Cardiac septum (tissue), 1 donor: ENCODE data around the gene SF1. TPM values are rescaled to one million over a fixed set of nuclear protein-coding genes. Genes with fewer than 3 reads are reported as not detected.

Source experiments
- DNase-seq: peaks from one replicate; pipeline ENCODE4 v3.0.0-alpha.2; 2020; ENCODE audit warnings: low spot score
- intact Hi-C: fragments of 100-400 bp; cut with DNase I; formaldehyde crosslinking; loops from one replicate; pipeline ENCODE4 v1.14.0; 2022
- total RNA-seq: library from RNA; stranded (reverse); fragmentation: NEBNext Ultra II Directional; extraction: Animal tissue kit (Norgen Biotek cat#: 25700); gene quantifications from one replicate; pipeline ENCODE4 v1.2.1, GENCODE V29; 2021
- donor health status: DM: no; HTN: no; CAD: no.

SF1 gene
- total RNA-seq, 1 donor from 2014 or later, result 175 TPM

GRCh38 chr11:64802370-64803157 is 24.2 kb upstream of the SF1 start:
- intact Hi-C loops, result no loop called here

DNA sequence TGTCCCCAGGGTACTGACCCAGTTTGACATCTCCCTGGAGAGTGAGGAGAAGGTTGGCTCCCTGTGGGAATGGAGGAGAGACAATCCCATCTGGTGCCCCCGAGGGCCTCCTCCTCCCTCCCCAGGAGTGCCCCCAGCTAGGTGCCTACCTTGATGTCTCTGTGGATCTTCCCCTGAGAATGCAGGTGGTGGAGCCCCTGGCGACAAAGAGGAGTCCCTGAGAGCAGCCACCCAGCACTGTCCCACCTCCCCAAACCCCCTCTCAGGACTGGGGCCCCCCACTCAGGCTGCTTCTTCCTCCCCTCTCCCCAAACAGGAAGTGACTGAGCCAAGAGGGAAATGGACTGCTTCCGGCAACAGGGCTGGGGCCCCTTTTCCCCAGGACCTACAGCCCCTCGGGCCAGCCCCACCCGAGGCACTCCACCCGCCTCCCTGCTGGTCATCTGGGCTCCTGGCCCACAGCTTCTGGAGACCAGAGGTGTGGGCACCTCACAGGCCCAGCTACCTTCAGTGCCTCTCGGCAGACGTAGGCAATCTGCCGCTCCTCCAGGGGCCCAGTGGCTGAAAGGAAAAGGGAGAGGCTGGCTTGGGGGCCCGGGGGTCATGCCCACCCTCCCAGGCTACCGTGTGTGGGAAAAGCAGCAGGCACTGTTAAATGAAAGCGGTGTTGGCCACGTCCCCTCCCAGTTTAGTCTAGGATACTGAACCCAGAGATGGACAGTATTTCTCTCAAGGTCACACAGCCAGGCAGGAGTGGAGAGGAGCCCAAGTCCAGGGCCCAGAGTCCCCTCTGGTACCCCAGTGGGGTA is 23.4 kb upstream of the SF1 start:
- DNase-seq, result no peak
- intact Hi-C loops, result no loop called here

More at GRCh38 chr11:64802370-64803157, 24.2 kb upstream of the SF1 start:
- no peak for DNase-seq

GRCh38 chr11:64801158-64801464 is 22.8 kb upstream of the SF1 start:
- no peak for DNase-seq
- intact Hi-C loops, result no loop called here

DNA sequence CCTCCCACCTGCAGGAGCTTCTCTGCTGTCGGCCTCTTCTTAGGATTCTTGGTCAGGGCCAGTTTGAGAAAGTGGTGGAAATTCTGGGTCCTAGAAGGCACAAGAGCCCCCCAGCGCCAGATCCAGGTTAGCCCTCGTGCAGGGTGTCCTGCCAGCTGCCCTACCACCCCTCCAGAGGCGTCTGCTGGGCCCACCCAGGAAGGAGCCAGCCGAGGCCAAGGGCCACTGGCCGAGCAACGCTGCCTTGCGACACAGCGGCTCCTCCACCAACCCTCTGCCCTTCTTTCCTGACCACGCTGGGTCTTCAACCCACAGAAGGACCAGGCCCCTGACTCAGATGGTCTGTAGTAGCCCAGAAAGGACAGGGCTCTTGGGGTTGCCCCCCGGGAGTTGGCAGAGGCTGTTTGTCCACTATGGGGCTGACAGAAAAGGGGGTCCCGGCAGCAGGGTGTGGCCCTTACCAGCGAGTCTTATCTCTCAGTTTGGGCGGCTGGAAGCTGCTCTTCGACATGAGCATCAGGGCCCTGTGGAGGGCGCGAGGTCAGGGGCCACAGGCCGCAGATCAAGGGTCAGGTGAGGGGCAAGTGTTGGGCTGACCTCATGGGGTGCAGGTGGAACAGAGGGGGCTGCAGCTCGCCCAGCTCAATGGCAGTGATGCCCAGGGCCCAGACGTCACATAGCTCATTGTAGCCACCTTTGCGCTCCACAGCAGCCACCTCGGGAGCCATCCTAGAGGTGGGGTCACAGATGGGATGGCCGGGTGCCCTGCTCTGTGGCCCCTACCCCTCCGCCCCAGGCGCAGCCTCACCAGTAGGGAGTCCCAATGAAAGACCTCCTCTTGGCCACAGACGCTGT is 22.2 kb upstream of the SF1 start:
- DNase-seq, result no peak
- intact Hi-C loops, result no loop called here

DNA sequence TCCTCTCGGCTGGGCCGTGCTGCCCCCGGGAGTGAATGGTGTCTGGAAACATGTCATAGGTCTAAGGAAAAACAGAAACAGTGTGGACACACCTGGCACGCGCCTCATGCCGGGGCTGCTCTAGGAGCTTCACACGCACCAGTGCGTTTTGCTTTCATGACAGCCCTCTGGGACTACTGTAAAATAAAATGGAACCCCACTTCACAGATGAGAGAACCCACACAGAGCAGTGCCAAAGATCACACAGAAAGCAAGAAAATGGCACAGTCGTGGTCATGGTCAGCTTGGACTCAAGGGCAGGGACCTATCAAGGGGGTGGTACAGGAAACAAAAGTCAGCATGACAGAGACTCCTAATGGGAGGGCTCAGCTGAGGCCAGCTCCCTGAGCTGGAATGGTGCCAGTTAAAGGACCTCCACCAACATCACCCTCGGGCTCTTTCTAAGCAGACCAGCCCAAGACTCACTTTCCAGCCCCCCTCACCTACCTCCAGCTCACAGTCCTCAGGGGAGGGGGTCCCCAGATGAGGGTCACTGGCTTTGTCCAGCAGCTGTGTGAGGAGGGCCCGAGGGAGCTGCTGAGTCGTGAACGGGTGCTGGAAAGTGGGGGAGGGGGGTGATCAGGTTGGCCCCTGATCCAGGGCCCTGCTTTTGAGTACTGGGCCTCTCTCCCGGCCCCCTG is 21.4 kb upstream of the SF1 start:
- DNase-seq, result no peak
- intact Hi-C loops, result no loop called here

- no peak for DNase-seq
- intact Hi-C loops, result no loop called here
Measured at GRCh38 chr11:64799256-64799622, 20.9 kb upstream of the SF1 start.

DNA sequence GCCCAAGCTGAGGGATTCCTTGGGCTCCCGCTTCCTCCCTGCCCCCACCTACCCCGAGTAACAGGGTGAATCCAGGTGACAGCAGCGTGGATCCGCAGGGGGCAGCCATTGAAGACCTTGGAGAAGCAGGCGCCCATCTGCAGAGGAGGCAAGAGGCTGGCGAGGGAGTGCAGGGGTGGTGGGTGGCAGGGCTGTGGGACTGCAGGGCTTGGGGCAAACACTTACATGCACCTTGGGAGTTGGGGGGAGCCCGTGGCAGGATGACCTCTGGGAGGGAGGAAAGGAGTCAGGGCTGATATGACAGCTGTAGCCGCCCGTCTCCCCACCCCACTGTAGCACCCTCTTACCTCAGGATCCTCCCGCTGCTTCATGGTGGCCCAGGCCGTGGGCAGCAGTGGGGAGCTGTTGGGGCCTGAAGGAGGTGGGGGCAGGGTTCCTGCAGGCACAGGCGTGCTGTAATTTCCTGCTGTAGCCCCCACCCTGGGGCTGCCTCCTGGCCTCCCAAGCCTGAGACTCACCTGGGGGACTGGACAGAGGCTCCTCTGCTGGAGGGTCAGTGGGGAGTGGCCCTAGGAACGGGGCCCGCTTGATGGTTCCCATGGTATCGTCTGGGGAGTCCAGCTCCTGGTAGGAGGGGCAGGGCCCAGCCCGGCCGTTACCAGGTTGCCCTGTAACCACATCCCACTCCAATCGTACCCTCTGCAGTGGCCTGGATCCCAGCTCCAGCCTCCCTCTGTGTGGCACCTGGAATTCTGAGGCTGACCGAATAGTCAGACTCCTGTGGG is 18.6 kb upstream of the SF1 start:
- intact Hi-C loops, result no loop called here
- DNase-seq, result no peak

DNA sequence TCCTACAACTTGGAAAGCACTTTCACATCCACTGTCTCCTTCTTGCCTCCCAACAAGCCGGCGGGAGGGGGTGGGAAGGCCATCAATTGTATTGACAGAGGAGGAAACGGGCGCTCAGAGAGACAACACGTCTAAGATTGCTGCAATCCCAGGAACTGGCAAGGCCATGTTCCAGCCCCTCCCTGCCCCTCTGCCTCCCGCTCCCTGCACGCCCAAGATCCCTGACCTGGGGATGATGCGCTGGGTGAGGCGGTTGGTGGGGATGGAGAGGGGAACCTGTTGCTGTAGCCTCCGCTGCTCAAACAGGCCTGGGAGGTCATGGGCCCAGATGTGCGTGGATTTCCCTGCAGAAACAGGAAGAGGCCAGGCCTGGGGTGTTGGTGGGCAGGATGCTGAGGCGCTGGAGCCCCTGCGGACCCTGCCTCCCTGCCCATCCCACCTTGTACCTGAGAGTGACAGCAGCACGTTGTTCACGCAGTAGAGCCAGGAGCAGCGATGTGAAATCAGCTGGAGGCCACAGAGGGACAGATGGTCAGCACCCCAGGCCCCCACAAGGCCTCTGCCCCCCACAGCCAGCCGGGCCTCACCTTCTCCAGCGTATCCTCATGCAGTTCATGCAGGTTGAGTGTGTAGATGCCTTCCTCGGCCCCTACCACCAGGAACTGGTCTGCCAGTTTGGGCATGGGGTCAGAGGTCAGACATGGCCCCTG is 17.9 kb upstream of the SF1 start:
- DNase-seq, result no peak
- intact Hi-C loops, result no loop called here

GRCh38 chr11:64794526-64794925 is 16.2 kb upstream of the SF1 start:
- intact Hi-C loops, result no loop called here
- DNase-seq, result peak; percentile 15

DNA sequence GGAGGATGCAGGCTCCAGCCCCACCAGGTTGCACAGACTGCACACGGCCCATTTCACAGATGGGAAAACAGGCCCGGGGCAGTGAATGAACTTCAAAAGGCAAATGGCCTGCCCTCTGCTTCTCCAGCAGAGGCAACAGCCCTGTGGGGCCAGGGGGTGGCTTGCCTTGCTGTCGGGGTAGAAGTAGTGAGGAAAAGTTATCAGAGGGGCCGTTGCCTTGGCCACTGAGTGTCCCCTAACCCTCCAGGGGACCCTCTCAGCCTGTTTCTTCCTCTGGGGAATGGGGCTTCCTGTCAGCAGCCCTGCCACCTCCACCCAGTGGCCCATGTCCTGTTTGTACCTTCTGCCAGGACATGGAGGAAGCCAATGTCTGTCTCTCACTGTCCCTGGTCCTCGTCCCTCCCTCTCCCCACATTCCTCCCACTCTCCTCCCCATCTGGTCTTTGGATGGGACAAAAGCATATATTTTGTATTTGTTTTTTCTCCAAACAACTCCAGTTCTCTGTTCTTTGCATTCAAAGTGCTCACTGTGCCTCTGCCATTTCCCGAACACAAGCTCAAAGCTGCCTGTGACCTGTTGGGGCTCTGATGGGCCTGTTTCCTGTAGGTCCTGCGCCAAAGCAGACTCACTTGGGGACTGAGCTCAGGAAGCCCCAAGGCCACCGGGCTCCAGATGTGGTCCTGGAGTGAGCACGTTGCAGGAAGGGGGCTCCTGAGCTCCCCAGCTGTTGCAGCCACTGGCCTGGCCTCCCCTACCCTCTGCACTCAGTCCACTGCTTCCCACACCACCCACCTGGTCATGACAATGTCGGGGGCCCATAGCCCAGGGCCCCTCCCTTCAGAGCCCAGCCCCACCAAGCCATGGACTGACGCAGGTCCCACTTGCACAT is 15.2 kb upstream of the SF1 start:
- intact Hi-C loops, result no loop called here
- DNase-seq, result peak; percentile 72

DNA sequence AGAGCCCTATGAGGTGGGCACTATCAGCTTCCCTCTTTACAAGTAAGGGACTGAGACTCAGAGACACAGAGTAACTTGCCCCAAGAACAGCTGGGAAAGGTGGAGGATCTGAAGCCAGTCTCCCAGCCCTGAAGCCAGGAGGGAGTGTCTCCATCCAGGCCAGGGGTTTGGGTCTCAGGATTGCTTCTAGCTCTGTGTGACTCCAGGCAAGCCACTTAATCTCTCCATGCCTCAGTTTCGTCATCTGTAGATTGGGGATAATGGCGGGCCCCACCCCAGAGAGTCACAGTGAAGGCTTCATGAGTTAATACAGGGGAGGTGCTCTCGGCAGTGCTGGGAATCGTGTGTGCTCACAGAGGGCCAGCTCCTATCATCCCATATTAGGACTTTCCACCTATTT is 14.1 kb upstream of the SF1 start:
- DNase-seq, result peak; percentile 41

DNA sequence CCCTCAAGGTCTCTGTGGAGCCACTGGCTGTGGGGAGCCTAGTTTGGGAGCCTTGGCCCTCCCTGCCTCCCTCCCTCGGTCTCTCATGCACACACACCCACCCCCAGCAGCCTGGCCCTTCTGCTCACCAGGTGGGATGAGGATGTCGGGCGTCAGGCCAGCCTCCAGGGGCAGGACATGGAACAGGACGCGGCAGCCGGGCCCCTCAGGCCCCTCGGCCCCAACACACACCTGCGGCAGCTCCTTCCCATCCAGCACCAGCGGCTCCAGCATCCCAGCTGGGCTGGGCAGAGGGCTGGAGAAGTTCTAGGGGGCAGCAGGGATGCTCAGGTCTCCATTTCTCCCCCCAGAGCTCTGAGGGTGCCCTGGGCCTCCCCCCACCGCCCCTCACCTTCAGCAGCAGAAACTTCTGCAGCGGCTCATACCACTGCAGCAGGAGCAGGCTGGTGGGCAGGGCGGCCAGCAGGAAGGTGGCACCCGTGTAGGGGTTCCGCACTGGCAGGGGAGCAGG is 13.5 kb upstream of the SF1 start:
- intact Hi-C loops, result no loop called here
- DNase-seq, result peak; percentile 67

More for the DNA sequence above, 14.1 kb upstream of the SF1 start:
- intact Hi-C loops, result no loop called here

DNA sequence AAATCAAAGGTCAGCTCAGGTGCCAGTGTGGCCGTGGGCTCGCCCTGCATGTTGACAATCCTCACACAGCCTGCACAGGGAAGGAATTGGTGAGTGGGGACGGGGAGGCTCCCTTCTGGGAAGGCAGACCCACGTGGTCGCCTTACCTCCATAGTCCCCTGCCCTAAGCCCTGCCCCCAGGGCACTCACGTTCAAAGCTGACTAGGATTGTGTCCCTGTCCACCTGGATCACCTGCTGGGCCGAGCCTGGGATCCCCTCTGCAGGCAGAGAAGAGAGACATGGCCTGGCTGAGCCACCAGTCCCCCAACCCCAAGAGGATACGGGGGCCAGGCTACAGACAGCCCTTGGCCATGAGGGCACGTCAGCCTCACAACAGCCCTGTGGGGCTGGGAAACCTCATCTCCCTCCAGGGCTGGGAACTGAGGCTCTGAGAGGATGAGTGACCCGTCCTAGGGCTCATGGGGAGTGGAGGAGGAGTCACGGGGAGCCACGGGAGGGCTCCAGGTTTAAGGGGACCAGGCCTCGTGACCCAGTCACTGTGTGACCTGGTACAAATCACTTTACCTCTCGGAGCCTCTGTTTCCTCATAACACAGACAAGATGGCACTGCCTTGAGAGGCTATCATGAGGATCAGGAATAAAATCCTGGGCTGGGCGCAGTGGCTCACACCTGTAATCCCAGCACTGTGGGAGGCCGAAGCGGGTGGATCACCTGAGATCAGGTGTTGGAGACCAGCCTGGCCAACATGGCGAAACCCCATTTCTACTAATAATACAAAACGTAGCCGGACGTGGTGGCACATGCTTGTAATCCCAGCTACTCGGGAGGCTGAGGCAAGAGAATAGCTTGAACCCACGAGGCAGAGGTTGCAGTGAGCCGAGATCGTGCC is 12.1 kb upstream of the SF1 start:
- intact Hi-C loops, result no loop called here
- peak; percentile 47 for DNase-seq

- peak; percentile 68 for DNase-seq
- intact Hi-C loops, result no loop called here
Measured at GRCh38 chr11:64789331-64790204, 11.2 kb upstream of the SF1 start.
